PFSK-1 (cell line): Measurements from ENCODE around the gene TNFRSF4.

Experiments used
- FOXP2 ChIP-seq: optimal IDR thresholded peaks from 2 replicates; pipeline ENCODE3; 2011; ENCODE audit warnings: borderline replicate concordance, control low read depth, inconsistent platforms; ENCODE audit not compliant: insufficient read depth; ENCODE audit errors: extremely low read length, extremely low read depth
- POLR2AphosphoS5 ChIP-seq: IDR thresholded peaks from 2 replicates; pipeline ENCODE4 v1.6.1; 2012; ENCODE audit warnings: low read depth, mild to moderate bottlenecking, control low read depth, low read length, moderate library complexity
- REST ChIP-seq, 2 experiments: IDR thresholded peaks; 2 replicates each; pipeline versions ENCODE4 v1.6.1 to v1.8.0; 2011 to 2012; ENCODE audit warnings: low read depth in 2 of 2, low read length in 2 of 2, control low read depth in 1 of 2, inconsistent platforms in 1 of 2, mild to moderate bottlenecking in 1 of 2, moderate library complexity in 1 of 2; ENCODE audit not compliant: insufficient read depth in 1 of 2
- SIN3A ChIP-seq: IDR thresholded peaks from 2 replicates; pipeline ENCODE4 v1.6.1; 2012; ENCODE audit warnings: mild to moderate bottlenecking, low read length, moderate library complexity, borderline replicate concordance; ENCODE audit not compliant: insufficient read depth
- TAF1 ChIP-seq: IDR thresholded peaks from 2 replicates; pipeline ENCODE4 v1.6.1; 2012; ENCODE audit warnings: low read length, control low read depth, borderline replicate concordance; ENCODE audit not compliant: insufficient read depth

TNFRSF4 gene

GRCh38 chr1:1183833-1184775 is 29.8 kb downstream of the TNFRSF4 start:
- no peak for TF ChIP-seq TAF1
- no peak for TF ChIP-seq REST (IDR thresholded peaks at IDR 0.05; ENCODE audit: insufficient read depth in 1 of 2, low read depth in 2 of 2, low read length in 2 of 2)
- TF ChIP-seq SIN3A = no peak

GRCh38 chr1:1183221-1183747 is 30.7 kb downstream of the TNFRSF4 start:
- TF ChIP-seq FOXP2 = no peak
- TF ChIP-seq SIN3A = no peak
- TF ChIP-seq REST (IDR thresholded peaks at IDR 0.05; ENCODE audit: insufficient read depth in 1 of 2, low read depth in 2 of 2, low read length in 2 of 2) = no peak
- no peak for TF ChIP-seq POLR2AphosphoS5
- TF ChIP-seq TAF1 = no peak

- TF ChIP-seq POLR2AphosphoS5 (no peak), TAF1 (no peak)
Measured at GRCh38 chr1:1182491-1183220, 31.3 kb downstream of the TNFRSF4 start.

GRCh38 chr1:1181938-1182410 is 32.0 kb downstream of the TNFRSF4 start:
- TF ChIP-seq FOXP2 (no peak), POLR2AphosphoS5 (no peak), SIN3A (no peak), TAF1 (no peak), REST (IDR thresholded peaks at IDR 0.05; ENCODE audit: insufficient read depth in 1 of 2, low read depth in 2 of 2, low read length in 2 of 2) (no peak)

- TF ChIP-seq SIN3A (no peak), FOXP2 (no peak), TAF1 (no peak), POLR2AphosphoS5 (no peak), REST (IDR thresholded peaks at IDR 0.05; ENCODE audit: insufficient read depth in 1 of 2, low read depth in 2 of 2, low read length in 2 of 2) (no peak)
Measured at GRCh38 chr1:1181129-1181937, 32.6 kb downstream of the TNFRSF4 start.
